H1 (cell line): Measurements from ENCODE around the gene CACNA1A. TPM values are rescaled to one million over a fixed set of nuclear protein-coding genes. Genes with fewer than 3 reads are reported as not detected.
A peak's percentile ranks its signal among the peaks of the same experiment; 100 is the strongest.

Source experiments
- ASH2L ChIP-seq: fragments of 200-600, 300-600 bp; sonication (generic); IDR thresholded peaks from one replicate; pipeline ENCODE4 v1.7.1; 2017; ENCODE audit warnings: low read length
- BACH1 ChIP-seq: IDR thresholded peaks from 2 replicates; pipeline ENCODE4 v1.6.1; 2012; ENCODE audit warnings: low read length, improper control_type of control experiment
- GTF2F1 ChIP-seq: IDR thresholded peaks from 2 replicates; pipeline ENCODE4 v1.6.1; 2012; ENCODE audit warnings: low read depth, low read length, improper control_type of control experiment, borderline replicate concordance
- HDAC2 ChIP-seq, 2 experiments: fragments of 300-600 bp in 1 of 2; sonication (generic) in 1 of 2; IDR thresholded peaks; 2 replicates each; pipeline ENCODE4 v1.6.1; 2011 to 2012; ENCODE audit warnings: low read depth in 2 of 2, low read length in 2 of 2, mild to moderate bottlenecking in 2 of 2, moderate library complexity in 2 of 2, borderline replicate concordance in 1 of 2, inconsistent platforms in 1 of 2
- KDM1A ChIP-seq: fragments of 200-600, 300-600 bp; sonication (generic); IDR thresholded peaks from 2 replicates; pipeline ENCODE4 v1.7.1; 2016; ENCODE audit warnings: mild to moderate bottlenecking, low read length, borderline replicate concordance
- NRF1 ChIP-seq: IDR thresholded peaks from 2 replicates; pipeline ENCODE4 v1.6.1; 2011; ENCODE audit warnings: mild to moderate bottlenecking, low read depth, low read length, improper control_type of control experiment
- RBBP5 ChIP-seq: IDR thresholded peaks from 2 replicates; pipeline ENCODE4 v1.7.1; 2012; ENCODE audit warnings: low read depth, mild to moderate bottlenecking, inconsistent platforms, low read length, moderate library complexity, borderline replicate concordance
- SIRT6 ChIP-seq: IDR thresholded peaks from one replicate; pipeline ENCODE4 v1.7.1; 2012; ENCODE audit warnings: low read length, inconsistent platforms
- SP2 ChIP-seq: IDR thresholded peaks from 2 replicates; pipeline ENCODE4 v1.6.1; 2012; ENCODE audit warnings: mild to moderate bottlenecking, low read length, inconsistent platforms
- SP4 ChIP-seq: IDR thresholded peaks from 2 replicates; pipeline ENCODE4 v1.6.1; 2012; ENCODE audit warnings: low read length, inconsistent platforms
- polyA plus RNA-seq, 7 experiments: library from polyadenylated mRNA; depleted of rRNA in 3 of 7; stranded (reverse) in 5 of 7; unstranded in 2 of 7; fragments of >200 nt in 5 of 7; fragments of 200-250 nt in 2 of 7; gene quantifications; 1 replicate in 5 of 7; 2 replicates in 1 of 7; 4 replicates in 1 of 7; pipeline versions ENCODE4 v1.2.1 to v1.2.3, GENCODE V29; 2011 to 2013; ENCODE audit warnings: missing spikeins in 2 of 7, mixed read lengths in 2 of 7
- total RNA-seq: library from RNA; stranded (reverse); fragmentation: NEBNext Ultra II Directional; extraction: Animal tissue kit (Norgen Biotek cat#: 25700); gene quantifications from 2 replicates; pipeline ENCODE4 v1.2.1, GENCODE V29; 2021
- TF ChIP-seq, protein P1 (sequence below): IDR thresholded peaks from 2 replicates; pipeline ENCODE4 v1.6.1; 2011; ENCODE audit warnings: low read depth, mild to moderate bottlenecking, low read length; ENCODE audit not compliant: insufficient read depth

Gene CACNA1A
- total and polyA plus RNA-seq, 2 of the 8 experiments (the other 6 are each of a cell fraction or from before 2014, with no cell fraction given) = 10.7 to 25.3 TPM

DNA sequence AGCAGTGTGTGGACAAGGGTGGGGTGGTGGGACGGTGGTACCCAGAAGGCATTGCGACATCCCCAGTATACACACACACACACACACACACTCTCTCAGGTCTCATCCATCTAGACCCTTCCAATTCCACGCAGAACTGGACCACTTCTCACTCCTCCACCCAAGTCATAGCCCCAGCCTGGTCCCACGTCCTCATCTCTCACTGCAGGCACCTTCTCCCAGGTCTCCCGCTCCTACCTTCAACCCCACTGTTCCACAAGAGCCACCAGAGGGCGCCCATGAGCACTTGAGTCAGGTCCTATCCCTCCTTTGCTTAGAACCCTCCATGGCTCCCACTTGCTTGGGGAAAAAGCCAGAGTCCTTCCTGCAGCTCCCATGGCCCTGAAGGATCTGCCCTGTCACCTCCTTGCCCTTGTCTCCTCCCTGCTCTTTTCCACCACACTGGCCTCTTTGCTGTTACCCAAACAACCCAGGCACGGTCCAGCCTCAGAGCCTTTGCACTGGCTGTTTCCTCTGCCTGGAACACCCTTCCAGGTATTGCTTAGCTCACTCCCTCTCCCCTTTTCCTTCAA lies 293.4 kb downstream of the CACNA1A start (continued):
- TF ChIP-seq BACH1 = no peak
- TF ChIP-seq SIRT6 = no peak
- TF ChIP-seq HDAC2 (IDR thresholded peaks at IDR 0.05; ENCODE audit: borderline replicate concordance in 1 of 2, low read depth in 2 of 2, low read length in 2 of 2) = peak in 1 of 2 experiments; percentile 88; a peak in 2 of 4 replicates
- TF ChIP-seq, protein P1, sequence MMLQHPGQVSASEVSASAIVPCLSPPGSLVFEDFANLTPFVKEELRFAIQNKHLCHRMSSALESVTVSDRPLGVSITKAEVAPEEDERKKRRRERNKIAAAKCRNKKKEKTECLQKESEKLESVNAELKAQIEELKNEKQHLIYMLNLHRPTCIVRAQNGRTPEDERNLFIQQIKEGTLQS = no peak
- TF ChIP-seq ASH2L = no peak
- no peak for TF ChIP-seq SP2
- no peak for TF ChIP-seq NRF1
- no peak for TF ChIP-seq RBBP5
- no peak for TF ChIP-seq GTF2F1
- TF ChIP-seq SP4 = no peak
- TF ChIP-seq KDM1A = peak; percentile 99
